H1 (cell line): ENCODE results near the gene FAHD1.

Source experiments
- CTCF ChIP-seq, 3 experiments: IDR thresholded peaks; 1 replicate in 2 of 3; 2 replicates in 1 of 3; pipeline versions ENCODE4 v1.5.1 to v1.6.1; 2011; ENCODE audit warnings: low read length in 3 of 3, mild to moderate bottlenecking in 3 of 3, inconsistent platforms in 2 of 3, low read depth in 1 of 3, moderate library complexity in 1 of 3; ENCODE audit not compliant: insufficient read depth in 1 of 3; ENCODE audit errors: control extremely low read depth in 1 of 3
- EZH2 ChIP-seq: fragments of 200-600 bp; sonication (generic); IDR thresholded peaks from 2 replicates; pipeline ENCODE4 v1.7.1; 2012; ENCODE audit warnings: low read depth, mild to moderate bottlenecking, moderate library complexity, low read length, inconsistent platforms; ENCODE audit not compliant: severe bottlenecking
- GABPA ChIP-seq: IDR thresholded peaks from 2 replicates; pipeline ENCODE4 v1.6.1; 2011; ENCODE audit warnings: mild to moderate bottlenecking, low read length, moderate library complexity, borderline replicate concordance; ENCODE audit not compliant: insufficient read depth
- POLR2A ChIP-seq, 2 experiments: IDR thresholded peaks; 1 replicate in 1 of 2; 2 replicates in 1 of 2; pipeline ENCODE4 v1.6.1; 2011; ENCODE audit warnings: low read depth in 2 of 2, low read length in 2 of 2, mild to moderate bottlenecking in 2 of 2; ENCODE audit errors: control extremely low read depth in 1 of 2
- POLR2AphosphoS5 ChIP-seq: IDR thresholded peaks from 2 replicates; pipeline ENCODE4 v1.6.1; 2011; ENCODE audit warnings: low read depth, low read length
- POU5F1 ChIP-seq: IDR thresholded peaks from 2 replicates; pipeline ENCODE4 v1.6.1; 2011; ENCODE audit warnings: low read depth, mild to moderate bottlenecking, low read length, moderate library complexity
- RAD21 ChIP-seq, 2 experiments: IDR thresholded peaks in 1 of 2; conservative IDR thresholded peaks in 1 of 2; 2 replicates each; pipeline ENCODE4 v1.6.1; 2011; ENCODE audit warnings: low read depth in 2 of 2, low read length in 2 of 2, improper control_type of control experiment in 1 of 2, inconsistent platforms in 1 of 2, mild to moderate bottlenecking in 1 of 2, moderate library complexity in 1 of 2
- TEAD4 ChIP-seq: IDR thresholded peaks from 2 replicates; pipeline ENCODE4 v1.6.1; 2012; ENCODE audit warnings: low read depth, low read length, inconsistent platforms, mixed read lengths
- YY1 ChIP-seq: IDR thresholded peaks from 2 replicates; pipeline ENCODE4 v1.6.1; 2011; ENCODE audit warnings: low read depth, mild to moderate bottlenecking, low read length
- TF ChIP-seq, protein P1 (sequence below): fragments of 300-600 bp; sonication (generic); IDR thresholded peaks from 2 replicates; pipeline ENCODE4 v1.7.1; 2012; ENCODE audit warnings: low read length, moderate library complexity, mild to moderate bottlenecking, inconsistent platforms; ENCODE audit not compliant: insufficient replicate concordance

GRCh38 chr16:1817276-1817589, 9.8 kb upstream of the FAHD1 start:
- TF ChIP-seq POLR2AphosphoS5 (no peak), POLR2A (IDR thresholded peaks at IDR 0.05; ENCODE audit: control extremely low read depth in 1 of 2, low read depth in 2 of 2, low read length in 2 of 2) (no peak), TEAD4 (no peak), GABPA (no peak), RAD21 (IDR thresholded peaks at IDR 0.05 in 1 of 2, conservative IDR thresholded peaks at IDR 0.05 in 1 of 2; ENCODE audit: low read depth in 2 of 2, low read length in 2 of 2) (no peak), YY1 (no peak), POU5F1 (no peak), EZH2 (no peak), CTCF (IDR thresholded peaks at IDR 0.05; ENCODE audit: control extremely low read depth in 1 of 3, insufficient read depth in 1 of 3, low read depth in 1 of 3, low read length in 3 of 3) (no peak)
- TF ChIP-seq, protein P1, sequence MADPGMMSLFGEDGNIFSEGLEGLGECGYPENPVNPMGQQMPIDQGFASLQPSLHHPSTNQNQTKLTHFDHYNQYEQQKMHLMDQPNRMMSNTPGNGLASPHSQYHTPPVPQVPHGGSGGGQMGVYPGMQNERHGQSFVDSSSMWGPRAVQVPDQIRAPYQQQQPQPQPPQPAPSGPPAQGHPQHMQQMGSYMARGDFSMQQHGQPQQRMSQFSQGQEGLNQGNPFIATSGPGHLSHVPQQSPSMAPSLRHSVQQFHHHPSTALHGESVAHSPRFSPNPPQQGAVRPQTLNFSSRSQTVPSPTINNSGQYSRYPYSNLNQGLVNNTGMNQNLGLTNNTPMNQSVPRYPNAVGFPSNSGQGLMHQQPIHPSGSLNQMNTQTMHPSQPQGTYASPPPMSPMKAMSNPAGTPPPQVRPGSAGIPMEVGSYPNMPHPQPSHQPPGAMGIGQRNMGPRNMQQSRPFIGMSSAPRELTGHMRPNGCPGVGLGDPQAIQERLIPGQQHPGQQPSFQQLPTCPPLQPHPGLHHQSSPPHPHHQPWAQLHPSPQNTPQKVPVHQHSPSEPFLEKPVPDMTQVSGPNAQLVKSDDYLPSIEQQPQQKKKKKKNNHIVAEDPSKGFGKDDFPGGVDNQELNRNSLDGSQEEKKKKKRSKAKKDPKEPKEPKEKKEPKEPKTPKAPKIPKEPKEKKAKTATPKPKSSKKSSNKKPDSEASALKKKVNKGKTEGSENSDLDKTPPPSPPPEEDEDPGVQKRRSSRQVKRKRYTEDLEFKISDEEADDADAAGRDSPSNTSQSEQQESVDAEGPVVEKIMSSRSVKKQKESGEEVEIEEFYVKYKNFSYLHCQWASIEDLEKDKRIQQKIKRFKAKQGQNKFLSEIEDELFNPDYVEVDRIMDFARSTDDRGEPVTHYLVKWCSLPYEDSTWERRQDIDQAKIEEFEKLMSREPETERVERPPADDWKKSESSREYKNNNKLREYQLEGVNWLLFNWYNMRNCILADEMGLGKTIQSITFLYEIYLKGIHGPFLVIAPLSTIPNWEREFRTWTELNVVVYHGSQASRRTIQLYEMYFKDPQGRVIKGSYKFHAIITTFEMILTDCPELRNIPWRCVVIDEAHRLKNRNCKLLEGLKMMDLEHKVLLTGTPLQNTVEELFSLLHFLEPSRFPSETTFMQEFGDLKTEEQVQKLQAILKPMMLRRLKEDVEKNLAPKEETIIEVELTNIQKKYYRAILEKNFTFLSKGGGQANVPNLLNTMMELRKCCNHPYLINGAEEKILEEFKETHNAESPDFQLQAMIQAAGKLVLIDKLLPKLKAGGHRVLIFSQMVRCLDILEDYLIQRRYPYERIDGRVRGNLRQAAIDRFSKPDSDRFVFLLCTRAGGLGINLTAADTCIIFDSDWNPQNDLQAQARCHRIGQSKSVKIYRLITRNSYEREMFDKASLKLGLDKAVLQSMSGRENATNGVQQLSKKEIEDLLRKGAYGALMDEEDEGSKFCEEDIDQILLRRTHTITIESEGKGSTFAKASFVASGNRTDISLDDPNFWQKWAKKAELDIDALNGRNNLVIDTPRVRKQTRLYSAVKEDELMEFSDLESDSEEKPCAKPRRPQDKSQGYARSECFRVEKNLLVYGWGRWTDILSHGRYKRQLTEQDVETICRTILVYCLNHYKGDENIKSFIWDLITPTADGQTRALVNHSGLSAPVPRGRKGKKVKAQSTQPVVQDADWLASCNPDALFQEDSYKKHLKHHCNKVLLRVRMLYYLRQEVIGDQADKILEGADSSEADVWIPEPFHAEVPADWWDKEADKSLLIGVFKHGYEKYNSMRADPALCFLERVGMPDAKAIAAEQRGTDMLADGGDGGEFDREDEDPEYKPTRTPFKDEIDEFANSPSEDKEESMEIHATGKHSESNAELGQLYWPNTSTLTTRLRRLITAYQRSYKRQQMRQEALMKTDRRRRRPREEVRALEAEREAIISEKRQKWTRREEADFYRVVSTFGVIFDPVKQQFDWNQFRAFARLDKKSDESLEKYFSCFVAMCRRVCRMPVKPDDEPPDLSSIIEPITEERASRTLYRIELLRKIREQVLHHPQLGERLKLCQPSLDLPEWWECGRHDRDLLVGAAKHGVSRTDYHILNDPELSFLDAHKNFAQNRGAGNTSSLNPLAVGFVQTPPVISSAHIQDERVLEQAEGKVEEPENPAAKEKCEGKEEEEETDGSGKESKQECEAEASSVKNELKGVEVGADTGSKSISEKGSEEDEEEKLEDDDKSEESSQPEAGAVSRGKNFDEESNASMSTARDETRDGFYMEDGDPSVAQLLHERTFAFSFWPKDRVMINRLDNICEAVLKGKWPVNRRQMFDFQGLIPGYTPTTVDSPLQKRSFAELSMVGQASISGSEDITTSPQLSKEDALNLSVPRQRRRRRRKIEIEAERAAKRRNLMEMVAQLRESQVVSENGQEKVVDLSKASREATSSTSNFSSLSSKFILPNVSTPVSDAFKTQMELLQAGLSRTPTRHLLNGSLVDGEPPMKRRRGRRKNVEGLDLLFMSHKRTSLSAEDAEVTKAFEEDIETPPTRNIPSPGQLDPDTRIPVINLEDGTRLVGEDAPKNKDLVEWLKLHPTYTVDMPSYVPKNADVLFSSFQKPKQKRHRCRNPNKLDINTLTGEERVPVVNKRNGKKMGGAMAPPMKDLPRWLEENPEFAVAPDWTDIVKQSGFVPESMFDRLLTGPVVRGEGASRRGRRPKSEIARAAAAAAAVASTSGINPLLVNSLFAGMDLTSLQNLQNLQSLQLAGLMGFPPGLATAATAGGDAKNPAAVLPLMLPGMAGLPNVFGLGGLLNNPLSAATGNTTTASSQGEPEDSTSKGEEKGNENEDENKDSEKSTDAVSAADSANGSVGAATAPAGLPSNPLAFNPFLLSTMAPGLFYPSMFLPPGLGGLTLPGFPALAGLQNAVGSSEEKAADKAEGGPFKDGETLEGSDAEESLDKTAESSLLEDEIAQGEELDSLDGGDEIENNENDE: no peak
